ENCODE measurements around the gene BSG. TPM values are rescaled to one million over a fixed set of nuclear protein-coding genes. Genes with fewer than 3 reads are reported as not detected.

Gene BSG
- total and polyA plus RNA-seq, 2 experiments from 2014 or later: 545 to 1,282 TPM

DNA sequence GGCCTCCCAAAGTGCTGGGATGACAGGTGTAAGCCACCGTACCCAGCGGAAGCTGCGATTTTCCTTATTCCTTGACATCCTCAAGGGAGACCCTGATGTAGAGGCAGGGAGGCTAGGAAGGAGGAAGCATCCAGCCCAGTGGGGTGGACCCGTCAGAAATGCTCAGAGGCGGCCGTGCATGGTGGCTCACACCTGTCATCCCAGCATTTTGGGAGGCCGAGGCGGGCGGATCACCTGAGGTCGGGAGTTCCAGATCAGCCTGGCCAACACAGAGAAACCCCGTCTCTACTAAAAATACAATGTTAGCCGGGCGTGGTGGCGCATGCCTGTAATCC, 17.0 kb upstream of the BSG start:
- Histone ChIP-seq H3K4me1 (ENCODE audit: insufficient read depth) (peaks cover 12% of the 10 kb centered on the region), H3K27ac (no peak overlapping the region), H3K4me3 (no peak overlapping the region), H3K4me2 (no peak overlapping the region), H3K9me3 (ENCODE audit: low read depth) (no peaks in the 10 kb centered on the region), H3K79me2 (no peaks in the 10 kb centered on the region), H3K27me3 (no peaks in the 10 kb centered on the region), H2AFZ (no peak overlapping the region), H3K36me3 (replicated peaks; ENCODE audit: insufficient read depth, low read depth) (no peaks in the 10 kb centered on the region), H3K9me2 (replicated peaks; ENCODE audit: insufficient read depth) (no peaks in the 10 kb centered on the region), H4K20me1 (ENCODE audit: insufficient read depth, poor library complexity, severe bottlenecking) (no peaks in the 10 kb centered on the region)
- no peak for DNase-seq (ENCODE audit: low spot score)
- 93% methylated on average over 13 of the region's 14 CpGs for WGBS (ENCODE audit: low lambda C conversion rate, missing lambda C conversion rate)
- TF ChIP-seq, protein P1, sequence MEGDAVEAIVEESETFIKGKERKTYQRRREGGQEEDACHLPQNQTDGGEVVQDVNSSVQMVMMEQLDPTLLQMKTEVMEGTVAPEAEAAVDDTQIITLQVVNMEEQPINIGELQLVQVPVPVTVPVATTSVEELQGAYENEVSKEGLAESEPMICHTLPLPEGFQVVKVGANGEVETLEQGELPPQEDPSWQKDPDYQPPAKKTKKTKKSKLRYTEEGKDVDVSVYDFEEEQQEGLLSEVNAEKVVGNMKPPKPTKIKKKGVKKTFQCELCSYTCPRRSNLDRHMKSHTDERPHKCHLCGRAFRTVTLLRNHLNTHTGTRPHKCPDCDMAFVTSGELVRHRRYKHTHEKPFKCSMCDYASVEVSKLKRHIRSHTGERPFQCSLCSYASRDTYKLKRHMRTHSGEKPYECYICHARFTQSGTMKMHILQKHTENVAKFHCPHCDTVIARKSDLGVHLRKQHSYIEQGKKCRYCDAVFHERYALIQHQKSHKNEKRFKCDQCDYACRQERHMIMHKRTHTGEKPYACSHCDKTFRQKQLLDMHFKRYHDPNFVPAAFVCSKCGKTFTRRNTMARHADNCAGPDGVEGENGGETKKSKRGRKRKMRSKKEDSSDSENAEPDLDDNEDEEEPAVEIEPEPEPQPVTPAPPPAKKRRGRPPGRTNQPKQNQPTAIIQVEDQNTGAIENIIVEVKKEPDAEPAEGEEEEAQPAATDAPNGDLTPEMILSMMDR (IDR thresholded peaks at IDR 0.05; ENCODE audit: poor library complexity): no peak

DNA sequence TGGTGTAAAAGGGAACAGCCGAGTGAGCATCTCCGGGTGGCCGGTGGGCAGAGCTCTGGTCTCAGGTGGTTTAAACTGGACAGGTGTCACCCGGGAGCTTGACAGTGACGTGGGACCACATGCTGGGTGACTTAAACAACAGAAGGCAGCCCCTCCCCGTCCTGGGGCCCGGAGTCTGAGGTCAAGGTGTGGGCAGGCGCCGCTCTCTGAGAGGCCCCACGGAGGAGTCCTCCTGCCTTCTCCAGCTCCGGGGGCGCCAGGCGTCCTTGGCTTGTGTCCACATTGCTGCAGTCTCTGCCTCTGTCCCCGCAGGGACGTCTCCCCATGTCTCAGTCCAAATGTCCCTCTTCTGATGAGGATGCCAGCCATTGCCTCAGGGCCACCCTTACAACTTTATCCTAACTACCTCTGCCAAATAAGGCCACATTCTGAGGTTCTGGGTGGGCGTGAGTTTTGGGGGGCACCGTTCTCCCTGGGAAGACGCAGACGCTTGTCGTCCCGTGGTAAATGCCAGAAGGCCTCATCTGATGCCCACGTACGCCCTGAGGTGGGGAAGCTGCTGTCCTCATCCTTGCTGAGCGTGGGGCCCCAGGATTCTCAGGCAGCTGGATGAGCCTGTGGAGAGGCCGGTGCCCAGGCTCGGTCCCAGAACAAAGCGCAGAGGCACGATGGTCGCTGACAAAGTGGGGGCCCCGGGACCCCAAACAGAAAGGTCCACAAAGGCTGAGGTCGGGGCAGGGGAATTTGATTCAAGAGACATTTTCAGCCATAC, 15.6 kb upstream of the BSG start:
- no peaks in the 10 kb centered on the region for H3K27me3 ChIP-seq
- H4K20me1 ChIP-seq (ENCODE audit: insufficient read depth, poor library complexity, severe bottlenecking): no peaks in the 10 kb centered on the region
- H3K9me2 ChIP-seq (replicated peaks; ENCODE audit: insufficient read depth): no peaks in the 10 kb centered on the region
- H3K4me1 ChIP-seq (ENCODE audit: insufficient read depth): peaks cover 12% of the 10 kb centered on the region
- no peaks in the 10 kb centered on the region for H3K36me3 ChIP-seq (replicated peaks; ENCODE audit: insufficient read depth, low read depth)
- WGBS (ENCODE audit: low lambda C conversion rate, missing lambda C conversion rate): 84% methylated on average over 30 of the region's 31 CpGs
- H3K4me3 ChIP-seq: no peak overlapping the region
- H3K4me2 ChIP-seq: no peak overlapping the region
- no peak overlapping the region for H2AFZ ChIP-seq
- TF ChIP-seq, protein P1 (IDR thresholded peaks at IDR 0.05; ENCODE audit: poor library complexity): no peak
- TF ChIP-seq EZH2 (IDR thresholded peaks at IDR 0.05; ENCODE audit: borderline replicate concordance) (no peak), EZH2phosphoT487 (IDR thresholded peaks at IDR 0.05; ENCODE audit: low read depth, severe bottlenecking, unreplicated experiment) (no peak)
- H3K9me3 ChIP-seq (ENCODE audit: low read depth): no peaks in the 10 kb centered on the region
- no peaks in the 10 kb centered on the region for H3K79me2 ChIP-seq
- DNase-seq (ENCODE audit: low spot score): no peak
- no peak overlapping the region for H3K27ac ChIP-seq

DNA sequence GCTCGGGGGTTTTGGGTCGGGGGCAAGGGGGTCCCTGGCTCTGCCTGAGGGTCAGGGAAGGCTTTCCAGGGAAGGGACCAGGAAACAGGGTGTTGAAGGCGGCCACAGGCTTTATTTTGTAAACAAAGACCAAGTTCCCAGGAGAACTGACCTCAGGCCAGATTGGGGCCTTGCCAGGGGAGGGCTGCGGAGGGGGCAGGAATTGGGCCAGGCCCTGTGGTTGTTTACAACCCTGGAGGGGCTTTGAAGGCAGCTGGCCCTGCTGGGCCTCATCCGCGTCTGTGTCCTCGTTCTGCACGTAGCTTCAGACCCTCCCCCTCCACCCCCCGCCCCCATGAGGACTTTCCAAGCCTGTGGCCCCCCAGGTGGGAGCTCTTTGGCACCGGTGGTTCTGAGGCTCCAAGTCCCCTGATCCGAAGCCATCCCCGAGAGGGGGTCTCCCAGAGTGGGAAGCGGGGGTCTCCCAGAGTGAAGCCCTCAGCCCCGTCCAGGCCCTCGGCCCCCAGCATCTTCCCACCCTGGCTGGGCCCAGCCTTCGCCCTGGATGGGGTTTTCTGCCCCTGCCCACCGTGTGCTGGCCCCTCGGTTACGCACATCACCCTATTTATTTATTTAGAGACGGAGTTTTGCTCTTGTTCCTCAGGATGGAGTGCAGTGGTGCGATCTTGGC, 13.5 kb upstream of the BSG start:
- Histone ChIP-seq H3K27ac (peak overlapping the region; percentile 48), H3K36me3 (replicated peaks; ENCODE audit: insufficient read depth, low read depth) (no peaks in the 10 kb centered on the region), H3K4me3 (no peak overlapping the region), H3K9me3 (ENCODE audit: low read depth) (no peaks in the 10 kb centered on the region), H4K20me1 (ENCODE audit: insufficient read depth, poor library complexity, severe bottlenecking) (no peaks in the 10 kb centered on the region), H3K9me2 (replicated peaks; ENCODE audit: insufficient read depth) (no peaks in the 10 kb centered on the region), H3K27me3 (no peaks in the 10 kb centered on the region), H3K79me2 (no peaks in the 10 kb centered on the region), H2AFZ (no peak overlapping the region), H3K4me2 (no peak overlapping the region), H3K4me1 (ENCODE audit: insufficient read depth) (peaks cover 12% of the 10 kb centered on the region)
- DNase-seq (ENCODE audit: low spot score): no peak
- TF ChIP-seq EZH2phosphoT487 (IDR thresholded peaks at IDR 0.05; ENCODE audit: low read depth, severe bottlenecking, unreplicated experiment) (no peak), EZH2 (IDR thresholded peaks at IDR 0.05; ENCODE audit: borderline replicate concordance) (no peak)
- TF ChIP-seq, protein P1 (IDR thresholded peaks at IDR 0.05; ENCODE audit: poor library complexity): no peak
- WGBS (ENCODE audit: low lambda C conversion rate, missing lambda C conversion rate): 67% methylated on average over 18 of the region's 21 CpGs

Measured in hepatocyte (in vitro differentiated cells).